ENCODE data around the gene EID3.
"Not testable (repeated sequence)": the region's sequence is repeated elsewhere in the genome, so short reads cannot be mapped to it uniquely, and the experiment has no call there.

EID3 gene

GRCh38 chr12:104314242-104314614 lies 10.7 kb downstream of the EID3 start:
- no peak for DNase-seq

GRCh38 chr12:104315326-104316224 lies 12.0 kb downstream of the EID3 start:
- no peak for DNase-seq

- no peak for DNase-seq
Observed at GRCh38 chr12:104316936-104317335, 13.4 kb downstream of the EID3 start.

GRCh38 chr12:104317538-104318210 lies 14.1 kb downstream of the EID3 start:
- DNase-seq: no peak

GRCh38 chr12:104319028-104319427 lies 15.5 kb downstream of the EID3 start:
- DNase-seq: no peak

- DNase-seq: no peak
Observed at GRCh38 chr12:104319918-104320626, 16.5 kb downstream of the EID3 start.

GRCh38 chr12:104320627-104321024 lies 17.1 kb downstream of the EID3 start:
- DNase-seq: no peak

- DNase-seq: no peak
Observed at GRCh38 chr12:104321949-104322348, 18.4 kb downstream of the EID3 start.

GRCh38 chr12:104322533-104322932 lies 19.0 kb downstream of the EID3 start:
- not testable (repeated sequence) for DNase-seq

GRCh38 chr12:104323899-104324298 lies 20.4 kb downstream of the EID3 start:
- no peak for DNase-seq

GRCh38 chr12:104328278-104328677 lies 24.7 kb downstream of the EID3 start:
- not testable (repeated sequence) for DNase-seq

- DNase-seq: no peak
Observed at GRCh38 chr12:104328790-104329189, 25.3 kb downstream of the EID3 start.

GRCh38 chr12:104329707-104330532 lies 26.4 kb downstream of the EID3 start:
- DNase-seq: no peak

GRCh38 chr12:104331376-104331775 lies 27.8 kb downstream of the EID3 start:
- DNase-seq: no peak

- not testable (repeated sequence) for DNase-seq
Observed at GRCh38 chr12:104332273-104332672, 28.7 kb downstream of the EID3 start.

GRCh38 chr12:104333692-104334255 lies 30.2 kb downstream of the EID3 start:
- no peak for DNase-seq

- no peak for DNase-seq
Observed at GRCh38 chr12:104334581-104334980, 31.0 kb downstream of the EID3 start.

GRCh38 chr12:104336115-104336514 lies 32.6 kb downstream of the EID3 start:
- DNase-seq: no peak

- no peak for DNase-seq
Observed at GRCh38 chr12:104337030-104337558, 33.6 kb downstream of the EID3 start.

- no peak for DNase-seq
Observed at GRCh38 chr12:104339663-104340062, 36.1 kb downstream of the EID3 start.

GRCh38 chr12:104340177-104340576 lies 36.6 kb downstream of the EID3 start:
- no peak for DNase-seq
